Left forelimb (tissue), 1 donor: Measurements from ENCODE around the gene EPAS1.
"Not testable (repeated sequence)": the region's sequence is repeated elsewhere in the genome, so short reads cannot be mapped to it uniquely, and the experiment has no call there.

Experiments used
- DNase-seq: peaks from one replicate; pipeline ENCODE4 v3.0.0-alpha.2; 2018; ENCODE audit warnings: low spot score

The EPAS1 gene

DNA sequence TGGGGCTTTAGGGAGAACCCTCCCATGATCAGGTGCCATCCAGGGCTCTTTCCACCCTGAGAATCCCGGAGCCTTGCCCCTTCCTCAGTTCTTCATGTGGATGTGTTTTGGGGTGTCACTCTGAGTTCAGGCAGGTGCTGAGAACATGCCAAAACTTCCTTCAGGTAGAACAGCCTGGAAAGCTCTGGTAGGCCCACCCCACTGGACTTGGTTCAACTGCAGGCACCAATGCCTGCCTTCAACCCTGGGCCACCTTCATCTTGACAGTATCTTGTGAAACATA, 85.8 kb downstream of the EPAS1 start:
- DNase-seq: peak; percentile 22

DNA sequence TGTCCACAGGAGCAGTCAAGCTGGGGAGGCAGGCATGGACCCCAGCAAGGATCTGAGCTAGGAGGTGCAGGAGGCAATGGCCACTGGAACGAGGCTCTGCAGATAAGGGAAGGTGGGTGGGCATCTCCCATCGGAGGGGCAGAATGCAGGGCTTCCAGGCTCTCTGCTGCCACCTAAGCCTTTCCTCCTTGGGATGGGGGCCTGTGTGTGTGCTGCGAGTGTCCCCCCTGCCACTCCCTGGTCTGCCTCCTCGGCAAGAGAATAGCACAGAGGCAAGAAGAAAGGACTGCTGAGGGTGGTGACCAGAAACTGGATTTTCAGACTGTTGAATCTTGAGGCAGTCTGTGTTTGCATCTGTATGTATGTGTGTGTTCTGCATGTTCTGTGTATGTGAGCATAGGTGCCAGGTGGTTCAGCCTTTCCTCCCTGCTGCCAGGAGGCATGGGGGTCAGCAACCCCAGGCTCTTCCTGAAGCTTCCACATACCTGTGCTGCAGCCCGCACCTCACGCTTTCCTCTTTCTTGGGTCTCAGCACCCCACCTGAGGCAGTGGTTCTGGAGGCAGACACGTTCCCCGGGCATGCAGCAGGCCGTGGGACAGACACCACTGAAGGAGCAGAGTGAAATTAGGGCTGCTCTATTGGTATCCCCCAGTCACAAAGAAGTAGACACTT, 86.7 kb downstream of the EPAS1 start:
- DNase-seq: peak; percentile 34

DNA sequence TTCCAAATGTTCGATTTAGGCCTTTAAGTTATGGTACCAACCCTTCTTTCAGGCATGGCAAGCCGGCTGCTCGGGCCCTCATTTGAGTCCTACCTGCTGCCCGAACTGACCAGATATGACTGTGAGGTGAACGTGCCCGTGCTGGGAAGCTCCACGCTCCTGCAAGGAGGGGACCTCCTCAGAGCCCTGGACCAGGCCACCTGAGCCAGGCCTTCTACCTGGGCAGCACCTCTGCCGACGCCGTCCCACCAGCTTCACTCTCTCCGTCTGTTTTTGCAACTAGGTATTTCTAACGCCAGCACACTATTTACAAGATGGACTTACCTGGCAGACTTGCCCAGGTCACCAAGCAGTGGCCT, 87.2 kb downstream of the EPAS1 start:
- peak; percentile 48 for DNase-seq

DNA sequence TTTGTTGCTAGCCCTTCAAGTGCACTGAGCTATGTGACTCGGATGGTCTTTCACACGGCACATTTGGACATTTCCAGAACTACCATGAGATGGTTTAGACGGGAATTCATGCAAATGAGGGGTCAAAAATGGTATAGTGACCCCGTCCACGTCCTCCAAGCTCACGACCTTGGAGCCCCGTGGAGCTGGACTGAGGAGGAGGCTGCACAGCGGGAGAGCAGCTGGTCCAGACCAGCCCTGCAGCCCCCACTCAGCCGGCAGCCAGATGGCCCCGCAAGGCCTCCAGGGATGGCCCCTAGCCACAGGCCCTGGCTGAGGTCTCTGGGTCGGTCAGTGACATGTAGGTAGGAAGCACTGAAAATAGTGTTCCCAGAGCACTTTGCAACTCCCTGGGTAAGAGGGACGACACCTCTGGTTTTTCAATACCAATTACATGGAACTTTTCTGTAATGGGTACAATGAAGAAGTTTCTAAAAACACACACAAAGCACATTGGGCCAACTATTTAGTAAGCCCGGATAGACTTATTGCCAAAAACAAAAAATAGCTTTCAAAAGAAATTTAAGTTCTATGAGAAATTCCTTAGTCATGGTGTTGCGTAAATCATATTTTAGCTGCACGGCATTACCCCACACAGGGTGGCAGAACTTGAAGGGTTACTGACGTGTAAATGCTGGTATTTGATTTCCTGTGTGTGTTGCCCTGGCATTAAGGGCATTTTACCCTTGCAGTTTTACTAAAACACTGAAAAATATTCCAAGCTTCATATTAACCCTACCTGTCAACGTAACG, 88.8 kb downstream of the EPAS1 start:
- DNase-seq: no peak

DNA sequence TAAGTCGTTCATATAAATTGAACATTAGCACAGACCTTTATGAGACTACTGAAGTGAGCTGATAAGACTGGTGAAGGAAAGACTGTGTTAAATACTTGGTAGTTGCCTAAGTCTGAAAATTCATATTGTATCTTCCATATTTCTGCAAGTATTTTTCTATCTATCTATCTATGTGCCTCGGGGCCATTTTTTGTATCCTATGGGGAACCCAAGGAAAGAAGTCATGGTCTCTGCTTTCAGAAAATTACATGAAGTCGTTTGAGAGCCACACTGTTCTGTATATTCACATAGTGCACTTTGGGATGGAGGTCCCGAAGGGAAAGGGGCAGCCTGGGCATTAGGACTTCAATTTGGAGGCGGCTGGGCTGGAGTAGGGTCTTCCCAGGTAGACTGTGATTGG, 89.6 kb downstream of the EPAS1 start:
- no peak for DNase-seq

DNA sequence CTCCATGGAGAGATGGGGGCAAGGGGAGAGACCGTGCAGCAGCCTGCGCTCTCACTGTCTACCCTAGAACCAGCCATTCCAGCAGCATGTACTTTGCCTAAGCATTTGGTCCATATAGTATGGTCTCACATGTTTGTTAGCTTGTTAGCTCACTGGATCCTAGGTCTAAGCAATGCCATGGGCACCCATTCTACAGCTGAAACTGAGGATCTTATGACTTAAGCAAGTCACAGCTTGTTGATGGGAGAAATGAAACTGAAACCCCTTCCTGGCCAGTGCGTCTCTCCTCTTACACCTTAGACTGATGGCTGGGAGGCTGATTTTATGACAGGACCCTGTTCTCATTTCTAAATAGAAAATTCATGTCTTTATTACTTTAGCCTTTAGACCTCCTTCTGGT, 90.1 kb downstream of the EPAS1 start:
- DNase-seq: no peak

DNA sequence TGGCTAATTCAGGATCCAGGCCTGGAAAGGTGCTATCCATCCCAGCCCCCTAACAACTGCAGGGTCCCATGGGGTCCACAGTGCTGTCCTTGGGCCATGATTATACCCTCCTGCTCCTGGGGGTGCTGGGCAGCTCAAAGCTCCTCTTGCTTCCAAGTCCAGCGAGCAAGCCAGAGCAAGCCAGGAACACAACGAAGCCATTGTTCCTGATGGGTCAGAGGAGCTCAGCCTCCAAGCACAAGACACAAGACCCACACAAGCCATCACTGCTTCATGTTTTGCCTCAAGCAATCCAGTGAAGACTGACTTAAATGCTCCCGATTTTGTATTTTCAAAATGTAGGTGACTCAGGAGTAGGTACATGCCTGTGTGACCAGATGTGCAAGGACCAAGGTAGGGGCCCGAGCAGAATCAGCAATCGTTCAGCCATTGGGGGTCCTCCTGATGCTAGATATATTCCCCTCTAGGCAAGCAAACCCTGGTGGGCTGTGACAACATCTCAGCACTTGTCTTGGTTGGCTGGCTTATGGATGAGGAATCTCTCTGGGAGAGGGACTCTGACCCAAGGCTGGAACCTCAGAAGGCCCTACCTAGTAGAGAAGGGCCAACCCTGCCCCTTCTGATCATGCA, 90.8 kb downstream of the EPAS1 start:
- DNase-seq: no peak

DNA sequence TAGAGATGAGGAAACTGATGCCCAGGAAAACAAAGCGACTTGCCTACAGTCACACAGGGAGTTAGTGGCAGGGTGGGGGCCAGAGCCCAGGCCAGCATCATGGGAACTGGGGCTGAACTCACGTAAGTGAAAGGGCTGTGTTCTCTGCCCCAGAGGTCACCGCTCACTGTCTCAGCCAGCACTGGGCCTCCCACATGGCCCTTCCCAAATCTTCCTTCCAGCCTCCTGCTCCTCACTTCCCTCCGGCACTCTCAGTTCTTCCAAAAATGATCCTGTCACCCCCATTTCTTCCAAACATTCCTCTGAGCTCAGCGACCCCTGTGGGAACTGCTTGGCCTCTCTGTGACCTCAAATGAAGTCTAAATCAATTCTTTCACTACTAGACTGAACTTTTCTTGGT, 91.7 kb downstream of the EPAS1 start:
- DNase-seq: no peak

DNA sequence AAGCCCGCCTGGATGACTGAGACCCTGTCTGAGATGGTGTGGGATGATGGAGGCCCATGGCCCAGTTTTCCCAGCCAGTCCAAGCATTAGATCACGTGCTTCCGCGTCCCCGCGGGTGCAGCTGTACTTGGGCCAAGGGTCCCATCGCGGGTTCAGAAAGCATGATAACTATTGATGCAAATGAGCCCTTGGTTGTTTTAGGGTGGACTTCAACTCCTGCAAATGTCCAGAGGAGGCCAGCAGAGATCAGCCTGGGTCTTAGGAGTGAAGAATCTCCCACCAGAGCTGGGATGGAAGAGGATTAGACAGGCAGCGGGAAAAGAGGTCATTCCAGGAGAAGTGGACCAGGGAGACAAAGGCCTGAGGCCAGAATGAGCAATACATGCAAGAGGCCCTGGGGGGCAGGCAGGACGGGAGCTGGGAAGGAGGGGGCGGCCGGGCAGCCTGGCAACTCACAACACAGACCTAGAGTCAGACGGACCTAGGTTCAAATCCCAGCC, 92.3 kb downstream of the EPAS1 start:
- DNase-seq: no peak

DNA sequence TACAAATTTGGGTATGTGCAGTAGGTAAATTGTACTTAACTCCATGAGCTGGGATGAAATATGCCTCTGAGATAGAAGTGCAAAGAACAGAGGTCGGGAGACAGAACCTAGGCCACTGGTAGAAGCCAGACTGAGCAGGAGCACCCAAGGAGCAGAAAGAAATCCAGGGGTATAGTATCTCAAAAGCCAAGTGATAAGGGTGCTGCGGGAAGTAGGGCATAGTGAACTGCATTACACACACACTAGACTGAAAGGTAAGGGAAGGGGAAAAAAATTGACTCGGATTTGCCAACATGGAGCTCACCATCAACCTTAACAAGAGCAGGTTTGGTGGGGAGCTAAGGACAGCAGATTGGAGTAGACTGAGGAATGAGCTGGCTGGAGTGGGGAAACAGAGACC, 92.8 kb downstream of the EPAS1 start:
- no peak for DNase-seq

DNA sequence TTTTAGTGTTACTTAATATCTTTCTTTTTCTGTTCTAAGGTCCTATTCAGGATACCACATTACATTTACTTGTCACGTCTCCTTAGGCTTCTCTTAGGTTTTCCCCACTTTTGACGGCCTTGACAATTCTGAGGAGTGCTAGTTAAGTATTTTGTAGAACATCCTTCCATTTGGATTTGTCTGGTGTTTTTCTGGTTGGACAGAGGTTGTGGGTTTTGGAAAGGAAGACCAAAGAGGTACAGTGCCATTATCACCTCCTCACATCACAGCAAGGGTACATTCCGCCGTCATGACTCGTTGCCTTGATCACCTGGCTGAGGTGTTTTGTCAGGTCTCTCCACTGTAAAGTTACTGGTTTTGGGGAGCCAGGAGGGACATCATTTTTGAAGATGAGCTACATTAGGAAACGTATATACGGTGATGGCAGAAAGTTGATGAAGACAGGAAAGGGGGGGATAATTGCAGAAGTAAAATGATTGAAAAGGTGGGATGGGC, 93.7 kb downstream of the EPAS1 start:
- DNase-seq: no peak

DNA sequence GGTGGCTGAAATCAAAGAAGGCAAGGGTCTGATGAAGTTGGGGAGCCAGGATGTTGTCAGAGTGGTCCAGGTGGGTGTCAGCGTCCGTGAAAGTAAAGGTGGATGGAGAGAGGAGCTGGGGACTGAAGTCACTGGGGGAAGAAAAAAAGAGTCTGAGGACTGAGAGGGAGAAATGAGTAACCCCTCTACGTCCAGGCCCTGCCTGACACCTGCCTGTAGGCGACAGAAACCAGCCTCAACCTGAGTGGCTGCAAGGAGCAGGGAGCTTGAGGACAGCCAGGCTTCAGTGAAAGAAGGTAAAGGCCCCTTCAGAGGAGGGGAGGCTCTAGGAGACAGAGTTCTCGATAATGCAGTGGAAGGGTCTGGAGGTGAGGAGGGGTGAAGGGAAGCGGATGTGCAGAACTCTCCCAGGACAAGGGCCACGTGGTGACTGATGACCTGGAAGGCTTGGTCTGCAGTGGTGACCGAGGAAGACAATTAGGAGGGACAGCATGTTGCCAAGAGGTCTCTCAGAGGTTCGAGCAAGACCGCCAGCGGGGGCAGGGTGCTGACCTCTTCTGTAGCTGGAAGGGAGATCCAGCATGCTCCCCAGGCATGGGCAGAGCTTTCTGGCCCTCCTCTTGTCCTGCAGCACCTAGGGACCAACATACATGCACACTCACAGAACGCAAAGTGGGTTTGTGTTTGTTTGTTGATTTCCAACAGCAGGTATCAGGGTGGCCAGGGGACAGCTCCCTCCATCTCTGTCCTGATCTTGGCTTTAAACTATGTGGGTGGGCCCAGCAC, 95.5 kb downstream of the EPAS1 start:
- no peak for DNase-seq

DNA sequence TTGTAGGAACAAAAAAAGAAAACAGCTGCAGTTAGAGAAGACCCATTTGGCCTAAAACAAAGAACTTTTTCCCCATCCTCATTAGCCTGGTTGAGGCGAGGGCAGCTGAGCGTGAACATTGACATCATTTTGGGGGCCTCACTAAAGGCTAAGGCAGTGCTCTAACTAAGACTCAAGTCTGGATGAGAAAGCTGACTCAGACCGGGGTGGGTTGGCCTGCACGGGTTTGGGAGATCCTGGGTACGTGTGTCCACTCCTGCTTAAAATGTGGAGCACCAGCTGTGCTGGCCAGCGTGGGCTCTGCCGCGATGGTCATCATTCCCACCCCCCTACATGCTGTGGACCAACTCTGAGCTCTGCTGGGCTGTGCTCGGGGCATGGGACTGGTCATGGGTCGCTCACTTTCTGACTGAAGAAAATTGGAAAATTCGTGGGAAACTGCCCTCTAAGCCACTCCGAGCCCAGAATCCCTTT, 96.2 kb downstream of the EPAS1 start:
- DNase-seq: peak; percentile 23

DNA sequence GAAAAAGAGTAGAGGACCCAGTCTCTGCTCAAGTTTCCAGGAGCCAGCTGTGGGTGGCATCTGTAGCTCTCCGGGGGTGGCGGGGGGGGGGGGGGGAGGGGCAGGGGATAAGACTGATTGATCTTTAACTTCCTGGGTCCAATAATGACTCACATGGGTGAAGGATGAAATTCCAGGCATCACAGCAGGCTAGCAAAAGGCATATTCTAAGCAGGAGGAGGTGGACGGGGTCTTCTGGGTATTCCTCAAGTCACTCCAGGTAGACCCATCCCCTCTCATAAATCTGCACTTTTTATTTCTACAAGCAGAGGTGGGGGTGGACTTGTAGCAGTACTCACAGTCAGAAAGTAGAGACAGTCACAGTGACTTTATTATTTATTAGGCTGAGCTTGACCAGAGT, 96.7 kb downstream of the EPAS1 start:
- no peak for DNase-seq

DNA sequence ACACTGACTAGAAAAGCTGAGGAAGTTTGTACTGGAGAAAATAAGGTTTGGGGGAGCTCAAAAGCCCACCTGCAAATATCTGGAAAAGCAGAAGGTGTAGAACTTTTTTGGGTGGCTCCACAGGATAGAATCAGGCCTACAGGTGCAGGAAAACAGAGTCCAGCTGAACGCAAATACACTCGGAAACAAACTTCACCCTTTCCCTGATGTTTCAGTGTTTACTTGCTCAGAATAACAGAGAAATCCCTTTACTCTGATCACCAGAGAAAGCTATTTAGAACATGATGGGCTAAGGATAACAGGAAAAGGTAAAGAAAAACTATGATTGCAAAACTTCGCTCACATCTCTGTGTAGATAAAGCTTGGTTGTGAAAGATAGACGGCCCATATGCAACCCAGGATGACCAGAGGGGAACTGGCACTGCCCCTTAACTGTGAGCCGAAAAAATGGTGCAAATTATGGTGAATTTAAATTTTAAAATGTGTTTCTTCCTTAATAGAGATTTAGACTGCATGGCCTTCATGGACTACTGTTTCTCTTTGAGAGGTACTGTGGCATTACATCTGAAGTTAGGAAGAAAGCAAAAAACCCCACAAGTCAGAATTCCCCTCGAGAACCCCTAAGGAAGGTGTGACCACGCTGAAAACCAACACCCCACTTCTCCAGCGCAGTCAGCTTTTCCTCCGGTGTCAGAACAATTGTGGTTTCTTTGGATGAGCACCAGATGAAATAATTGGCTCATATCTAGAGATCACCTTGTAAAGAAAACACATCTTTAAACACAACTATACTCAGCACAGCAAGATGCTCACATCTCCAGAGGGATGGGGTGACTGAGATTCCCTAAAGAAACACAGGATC, 97.7 kb downstream of the EPAS1 start:
- DNase-seq: no peak

DNA sequence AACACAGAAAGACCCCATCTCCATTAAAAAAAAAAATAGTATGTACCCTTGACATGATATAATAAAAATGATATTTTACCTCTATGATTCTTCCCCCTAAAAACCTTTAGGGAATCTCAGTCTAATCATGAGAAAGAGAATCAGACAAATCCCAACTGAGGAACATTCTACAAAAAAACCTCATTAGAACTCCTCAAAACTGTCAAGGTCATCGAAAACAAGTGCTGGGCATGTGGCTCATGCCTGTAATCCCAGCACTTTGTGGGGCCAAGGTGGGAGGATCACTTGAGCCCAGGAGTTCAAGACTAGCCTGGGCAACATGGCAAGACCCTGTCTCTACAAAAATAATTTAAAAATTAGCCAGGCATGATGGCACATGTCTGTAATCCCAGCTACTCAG, 98.5 kb downstream of the EPAS1 start:
- not testable (repeated sequence) for DNase-seq

DNA sequence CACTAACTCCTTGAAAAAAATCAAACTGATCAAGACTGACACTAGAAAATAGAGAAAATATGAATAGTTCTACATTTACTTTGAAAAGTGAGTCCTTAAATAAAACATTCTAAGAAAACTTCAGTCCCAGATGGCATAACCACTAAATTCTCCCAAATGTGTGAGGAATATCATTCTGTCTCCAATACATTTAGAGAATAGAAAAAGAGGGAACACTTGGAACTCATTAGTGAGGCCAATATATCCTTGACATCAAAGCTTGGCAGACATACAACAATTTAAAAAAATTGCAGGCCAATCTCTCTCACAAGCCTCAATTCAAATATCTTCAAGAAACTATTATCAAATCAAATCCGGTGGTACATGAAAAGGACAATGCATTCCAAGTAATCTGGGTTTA, 102.8 kb downstream of the EPAS1 start:
- DNase-seq: no peak

DNA sequence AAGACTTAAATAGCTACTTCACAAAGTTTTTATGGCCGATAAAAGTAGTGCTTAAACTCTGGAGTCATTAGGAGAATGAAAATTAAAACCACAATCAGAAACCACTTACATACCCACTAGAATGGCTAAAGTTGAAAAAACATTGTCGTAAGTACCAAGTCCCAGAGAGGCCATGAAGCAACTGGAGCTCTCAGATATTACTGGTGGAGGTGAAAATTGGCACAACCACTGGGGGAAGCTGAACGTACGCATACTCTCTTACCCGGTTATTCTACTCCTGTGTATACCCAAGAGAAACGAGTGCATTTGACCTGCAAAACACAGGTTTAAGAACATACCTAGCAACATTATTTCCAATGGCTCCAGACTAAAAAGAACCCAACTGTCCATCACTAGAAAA, 105.7 kb downstream of the EPAS1 start:
- DNase-seq: no peak

DNA sequence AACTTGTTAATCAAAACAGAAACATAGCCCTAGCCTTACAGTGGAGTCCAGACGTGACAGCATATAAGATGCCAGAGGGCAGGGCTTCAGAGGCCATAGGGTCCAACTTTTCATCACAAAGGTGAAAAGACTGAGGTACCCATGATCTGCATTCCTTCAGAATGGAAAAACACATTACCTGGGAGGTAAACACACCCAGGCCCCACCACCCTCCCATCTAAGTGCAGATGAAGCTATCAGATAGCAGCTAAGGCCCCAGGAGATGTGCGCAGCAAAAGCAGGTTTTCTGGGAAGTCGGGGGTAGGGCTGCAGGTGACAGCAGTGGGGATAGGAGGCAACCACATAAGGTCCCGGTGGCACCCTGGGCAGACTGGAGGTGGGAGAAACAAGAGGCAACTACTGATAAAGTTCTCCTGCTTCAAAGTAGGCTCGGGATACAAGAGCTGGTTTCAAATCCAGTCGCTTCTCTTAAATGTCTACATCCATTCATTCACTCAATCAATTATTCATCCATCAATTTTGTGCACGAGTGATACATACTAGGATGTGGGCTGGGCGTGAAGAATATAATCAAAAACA, 107.1 kb downstream of the EPAS1 start:
- no peak for DNase-seq

DNA sequence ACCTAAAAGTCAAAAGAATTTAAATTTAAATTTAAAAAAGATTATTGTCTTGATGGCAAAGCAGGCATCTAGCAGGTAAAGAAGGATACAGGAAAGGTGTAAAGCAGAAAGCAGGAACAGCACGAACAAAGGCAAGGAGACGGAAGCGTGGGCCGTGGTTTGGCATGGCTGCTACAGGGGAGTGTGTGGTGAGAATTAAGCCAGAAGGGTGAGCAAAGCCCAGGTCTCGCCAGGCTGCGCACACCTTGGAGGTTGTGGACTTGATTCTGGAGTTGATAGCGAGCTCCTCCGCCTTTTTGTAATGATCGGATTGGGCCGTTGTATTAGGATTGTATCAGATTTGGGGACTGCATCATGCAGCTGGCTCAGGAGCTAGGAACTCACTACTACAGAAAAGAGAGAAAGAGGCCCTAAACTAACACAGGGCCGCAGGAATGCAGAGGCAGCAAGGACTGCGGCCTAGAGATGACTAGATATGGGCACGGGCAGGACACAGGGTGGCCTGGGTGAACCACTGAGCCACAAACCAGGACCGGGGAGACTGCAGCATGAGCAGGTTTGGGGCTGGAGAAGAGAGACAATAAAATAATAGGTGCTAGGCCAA, 110.7 kb downstream of the EPAS1 start:
- DNase-seq: no peak

DNA sequence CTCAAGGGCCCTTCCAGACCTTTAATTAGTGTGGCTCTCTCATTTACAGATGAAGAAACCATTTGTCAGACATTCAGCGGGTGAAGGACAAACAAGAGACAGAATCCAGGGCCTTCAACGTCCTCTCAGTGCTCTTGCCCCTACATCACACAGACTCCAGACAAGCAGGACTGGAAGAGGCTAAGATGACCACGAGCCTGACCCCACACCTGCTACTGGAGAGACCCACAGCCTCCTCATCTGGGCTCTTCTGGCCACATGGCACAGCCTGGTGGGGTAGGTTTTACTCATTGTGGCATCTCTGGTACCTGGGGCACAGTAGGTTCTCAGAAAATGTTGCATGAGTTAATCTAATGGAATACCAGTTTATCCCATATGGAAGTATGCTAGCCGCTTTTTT, 112.5 kb downstream of the EPAS1 start:
- DNase-seq: no peak
